AG04449 (cell line): ENCODE results near the gene SRBD1.

Experiments
- CTCF ChIA-PET: fragments of 350-600 bp; formaldehyde crosslinking; extraction: SDS; loops from one replicate; lab custom pipeline; 2021; ENCODE audit warnings: antibody characterized with exemption; lab: Yijun Ruan, JAX
- POLR2A ChIA-PET: fragments of 400-600, 350-600 bp; formaldehyde crosslinking; extraction: SDS; loops from one replicate; lab custom pipeline; 2020; ENCODE audit warnings: antibody characterized with exemption, inconsistent platforms; lab: Yijun Ruan, JAX
- DNase-seq: peaks from one replicate; pipeline ENCODE4 v3.0.0-alpha.2; 2010; ENCODE audit warnings: low read depth, low spot score
- H3K4me3 ChIP-seq: 2 replicates; pipeline ENCODE4 v1.5.1; 2011; ENCODE audit warnings: low read depth, mild to moderate bottlenecking, control low read depth, low read length
- CTCF ChIP-seq: IDR thresholded peaks from one replicate; pipeline ENCODE4 v1.5.1; 2011; ENCODE audit warnings: mild to moderate bottlenecking, moderate library complexity, low read length, control low read depth, inconsistent platforms; ENCODE audit not compliant: insufficient read depth; ENCODE audit errors: missing control alignments

The SRBD1 gene

DNA sequence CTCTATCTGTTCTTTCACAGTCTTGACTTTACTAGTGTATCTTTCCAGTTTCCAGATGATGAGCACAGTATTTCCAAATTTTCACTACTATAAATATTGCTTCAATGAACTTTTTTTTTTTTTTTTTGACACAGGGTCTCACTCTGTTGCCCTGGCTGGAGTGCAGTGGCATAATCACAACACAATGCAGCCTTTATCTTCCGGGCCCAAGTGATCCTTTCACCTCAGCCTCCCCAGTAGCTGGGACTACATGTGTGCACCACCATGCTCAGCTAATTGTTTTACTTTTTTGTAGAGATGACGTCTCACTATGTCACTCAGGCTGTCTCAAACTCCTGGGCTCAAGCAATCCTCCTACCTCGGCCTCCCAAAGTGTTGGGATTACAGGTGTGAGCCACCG, 142.8 kb downstream of the SRBD1 start:
- no peak for DNase-seq
- no peak for TF ChIP-seq CTCF
- H3K4me3 ChIP-seq, result no peak overlapping the region
- POLR2A ChIA-PET, result no interaction called here
- CTCF ChIA-PET, result no interaction called here

GRCh38 chr2:45466053-45466452, 145.0 kb downstream of the SRBD1 start:
- POLR2A ChIA-PET, result no interaction called here
- CTCF ChIA-PET, result no interaction called here
- no peak for TF ChIP-seq CTCF
- DNase-seq, result no peak
- H3K4me3 ChIP-seq, result no peak overlapping the region

DNA sequence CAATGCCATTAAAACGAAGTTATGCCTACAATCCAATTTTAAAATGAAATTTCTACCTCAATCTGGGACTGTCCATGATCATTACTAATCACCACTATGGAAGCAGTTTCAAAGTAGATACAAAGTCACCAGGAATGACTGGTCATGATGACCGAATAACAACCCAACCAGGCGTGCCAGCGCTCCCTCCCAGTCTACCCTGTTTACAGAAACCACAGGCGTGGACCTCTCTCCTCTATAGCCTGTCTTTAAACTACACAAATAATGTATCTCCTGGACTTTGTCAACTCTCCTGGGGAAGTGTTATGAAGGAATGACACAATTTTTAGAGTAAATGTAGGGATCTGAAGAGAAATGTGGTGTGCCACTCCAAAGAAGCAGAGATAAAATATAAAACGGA, 150.2 kb downstream of the SRBD1 start:
- ChIA-PET POLR2A (no interaction called here), CTCF (no interaction called here)
- H3K4me3 ChIP-seq, result no peak overlapping the region
- DNase-seq, result no peak
- no peak for TF ChIP-seq CTCF

GRCh38 chr2:45459860-45460259, 151.2 kb downstream of the SRBD1 start:
- POLR2A ChIA-PET, result no interaction called here
- no peak overlapping the region for H3K4me3 ChIP-seq
- no peak for DNase-seq
- TF ChIP-seq CTCF, result no peak
- CTCF ChIA-PET, result interaction anchor here (1.4 kb wide), 1 partner anchor 478 kb away, joined by 4 read pairs; no protein-coding TSS in a partner anchor

GRCh38 chr2:45458909-45459563, 152.0 kb downstream of the SRBD1 start:
- no peak for DNase-seq
- TF ChIP-seq CTCF, result no peak
- no peak overlapping the region for H3K4me3 ChIP-seq
- POLR2A ChIA-PET, result no interaction called here
- CTCF ChIA-PET, result interaction anchor here (1.4 kb wide), 1 partner anchor 477 kb away, joined by 4 read pairs; no protein-coding TSS in a partner anchor

- no peak for TF ChIP-seq CTCF
- no peak for DNase-seq
- CTCF ChIA-PET, result interaction anchor here (2.8 kb wide), 1 partner anchor 476 kb away, joined by 10 read pairs; no protein-coding TSS in a partner anchor
- H3K4me3 ChIP-seq, result no peak overlapping the region
- POLR2A ChIA-PET, result interaction anchor here (0.6 kb wide), 1 partner anchor 485 kb away, joined by 3 read pairs; no protein-coding TSS in a partner anchor
Observed at GRCh38 chr2:45457211-45457945, 153.7 kb downstream of the SRBD1 start.
